ENCODE measurements around the gene ACP5.

GRCh38 chr19:11534948-11535347 lies 42.5 kb downstream of the ACP5 start:
- TF ChIP-seq CTCF (IDR thresholded peaks at IDR 0.05; ENCODE audit: insufficient read depth, low read length) (no peak), GABPA (IDR thresholded peaks at IDR 0.05; ENCODE audit: low read depth) (no peak), POLR2AphosphoS5 (IDR thresholded peaks at IDR 0.05; ENCODE audit: low read depth) (no peak)

All from HL-60 (cell line).